Fibroblast of pulmonary artery (primary cell): ENCODE data around the gene PDE1A.

ENCODE experiments used
- DNase-seq: peaks from one replicate; pipeline ENCODE4 v3.0.0-alpha.2; 2010; ENCODE audit warnings: low read depth
- H3K4me3 ChIP-seq: replicated peaks from 2 replicates; pipeline ENCODE4 v1.5.1; 2011; ENCODE audit warnings: low read depth, mild to moderate bottlenecking, control low read depth, low read length, moderate library complexity
- TF ChIP-seq, protein P1 (sequence below): IDR thresholded peaks from 2 replicates; pipeline ENCODE4 v1.5.1; 2011; ENCODE audit warnings: mild to moderate bottlenecking, control low read depth, low read length, inconsistent platforms; ENCODE audit errors: missing control alignments

The PDE1A gene

DNA sequence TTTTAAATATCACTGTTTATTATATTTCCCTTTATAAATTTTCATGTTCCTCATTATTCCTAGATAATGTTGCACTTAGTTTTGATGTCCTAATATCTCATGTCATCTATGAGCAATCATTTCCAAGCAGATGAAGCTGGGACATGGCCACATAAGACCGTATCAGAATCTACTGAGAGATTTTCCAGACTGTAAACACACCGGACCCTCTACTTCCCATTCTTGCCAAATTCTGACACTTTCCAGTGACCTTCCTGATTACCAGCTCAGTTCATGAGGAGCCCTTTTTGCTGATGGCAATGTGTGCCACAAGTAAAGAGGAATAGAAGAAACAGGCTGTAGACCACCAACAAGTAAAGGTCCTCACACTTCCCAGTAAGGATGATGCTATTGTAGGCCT, 20.3 kb upstream of the PDE1A start:
- no peak overlapping the region for H3K4me3 ChIP-seq
- DNase-seq, result no peak
- TF ChIP-seq, protein P1, sequence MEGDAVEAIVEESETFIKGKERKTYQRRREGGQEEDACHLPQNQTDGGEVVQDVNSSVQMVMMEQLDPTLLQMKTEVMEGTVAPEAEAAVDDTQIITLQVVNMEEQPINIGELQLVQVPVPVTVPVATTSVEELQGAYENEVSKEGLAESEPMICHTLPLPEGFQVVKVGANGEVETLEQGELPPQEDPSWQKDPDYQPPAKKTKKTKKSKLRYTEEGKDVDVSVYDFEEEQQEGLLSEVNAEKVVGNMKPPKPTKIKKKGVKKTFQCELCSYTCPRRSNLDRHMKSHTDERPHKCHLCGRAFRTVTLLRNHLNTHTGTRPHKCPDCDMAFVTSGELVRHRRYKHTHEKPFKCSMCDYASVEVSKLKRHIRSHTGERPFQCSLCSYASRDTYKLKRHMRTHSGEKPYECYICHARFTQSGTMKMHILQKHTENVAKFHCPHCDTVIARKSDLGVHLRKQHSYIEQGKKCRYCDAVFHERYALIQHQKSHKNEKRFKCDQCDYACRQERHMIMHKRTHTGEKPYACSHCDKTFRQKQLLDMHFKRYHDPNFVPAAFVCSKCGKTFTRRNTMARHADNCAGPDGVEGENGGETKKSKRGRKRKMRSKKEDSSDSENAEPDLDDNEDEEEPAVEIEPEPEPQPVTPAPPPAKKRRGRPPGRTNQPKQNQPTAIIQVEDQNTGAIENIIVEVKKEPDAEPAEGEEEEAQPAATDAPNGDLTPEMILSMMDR, result no peak

DNA sequence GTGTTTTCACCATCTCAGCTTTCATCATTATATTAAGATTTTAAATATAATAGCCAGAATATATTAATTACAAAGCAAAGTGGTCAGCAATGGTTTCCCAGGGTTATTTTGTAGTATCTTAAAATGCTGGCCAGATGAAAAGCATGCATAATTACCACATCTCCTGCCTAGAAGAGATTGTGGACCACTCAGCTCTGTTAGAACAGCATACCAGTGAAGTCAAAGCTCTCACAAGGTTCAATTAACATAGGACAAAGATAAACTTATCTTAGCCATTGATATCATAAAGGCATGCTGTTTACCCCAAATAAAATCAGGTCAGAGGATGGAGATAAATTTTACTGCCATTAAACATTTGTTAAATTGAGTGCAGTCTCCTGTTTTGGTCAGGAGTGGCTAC, 19.3 kb upstream of the PDE1A start:
- TF ChIP-seq, protein P1, result no peak
- DNase-seq, result no peak
- H3K4me3 ChIP-seq, result no peak overlapping the region

DNA sequence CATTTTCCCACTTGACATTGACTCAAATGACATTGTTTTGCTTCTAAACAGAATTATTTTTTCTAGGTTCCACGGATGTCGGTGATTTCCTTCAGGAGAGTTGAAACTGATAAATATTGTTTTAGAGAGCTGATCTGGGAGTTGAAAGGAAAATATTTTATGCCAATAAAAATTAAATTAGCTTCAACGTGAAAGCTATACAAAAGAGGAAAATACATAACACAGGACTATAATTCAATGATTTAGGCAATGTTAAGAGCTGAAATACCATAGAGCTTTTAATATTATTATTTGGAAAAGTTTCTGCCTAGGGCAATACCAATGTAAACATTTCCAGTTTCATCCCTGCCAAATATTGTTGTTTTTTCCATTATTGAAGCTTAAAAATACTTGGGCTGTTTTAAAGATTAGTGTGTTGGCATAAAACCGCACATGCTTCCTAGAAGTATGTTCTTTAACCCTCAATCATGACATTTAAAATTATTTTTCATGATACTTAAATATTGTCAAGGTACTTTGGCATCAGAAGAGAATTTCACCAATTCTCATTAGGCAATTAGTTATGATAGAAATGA, 18.6 kb upstream of the PDE1A start:
- DNase-seq, result peak; percentile 26
- TF ChIP-seq, protein P1, result no peak
- H3K4me3 ChIP-seq, result no peak overlapping the region

DNA sequence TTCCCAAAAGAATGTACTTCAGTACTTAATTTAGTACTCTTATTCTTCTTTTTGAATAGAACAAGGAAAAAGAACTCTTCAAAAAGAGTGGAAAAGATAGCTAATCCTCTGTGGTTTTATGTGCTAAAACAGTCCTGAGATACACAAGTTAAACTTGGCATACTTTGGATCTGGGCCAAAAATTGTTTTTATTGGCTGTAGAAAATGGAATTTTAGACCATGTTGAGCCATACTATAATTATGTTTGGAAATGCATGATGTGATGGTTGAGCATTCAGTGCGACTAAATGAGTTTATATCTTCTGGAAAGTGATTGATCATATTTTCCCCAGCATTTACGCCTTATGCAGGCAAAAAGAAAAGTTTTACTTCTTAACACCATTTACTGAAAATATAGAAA, 18.0 kb upstream of the PDE1A start:
- peak; percentile 57 for DNase-seq

DNA sequence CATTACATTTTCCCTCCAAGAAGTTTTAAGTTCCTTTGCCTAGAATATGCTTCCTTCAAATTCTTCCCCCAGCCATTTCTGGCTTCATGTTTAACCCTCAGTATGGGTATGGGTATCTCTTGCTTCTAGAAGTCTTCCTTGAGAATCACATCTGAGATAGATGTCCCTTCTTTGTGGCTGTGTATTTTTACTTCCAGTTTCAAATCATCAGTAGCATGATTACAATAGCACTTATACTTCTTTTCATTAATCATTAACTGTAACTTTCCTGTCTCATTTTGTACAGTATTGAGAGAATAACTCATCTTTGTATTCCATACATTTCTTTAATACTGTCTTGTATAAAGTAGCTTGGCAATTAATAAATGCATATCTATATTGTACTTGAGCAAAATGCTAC, 17.3 kb upstream of the PDE1A start:
- no peak for DNase-seq
- no peak overlapping the region for H3K4me3 ChIP-seq
- TF ChIP-seq, protein P1, result no peak

More for the DNA sequence above, 18.0 kb upstream of the PDE1A start:
- no peak overlapping the region for H3K4me3 ChIP-seq
- TF ChIP-seq, protein P1, result no peak

DNA sequence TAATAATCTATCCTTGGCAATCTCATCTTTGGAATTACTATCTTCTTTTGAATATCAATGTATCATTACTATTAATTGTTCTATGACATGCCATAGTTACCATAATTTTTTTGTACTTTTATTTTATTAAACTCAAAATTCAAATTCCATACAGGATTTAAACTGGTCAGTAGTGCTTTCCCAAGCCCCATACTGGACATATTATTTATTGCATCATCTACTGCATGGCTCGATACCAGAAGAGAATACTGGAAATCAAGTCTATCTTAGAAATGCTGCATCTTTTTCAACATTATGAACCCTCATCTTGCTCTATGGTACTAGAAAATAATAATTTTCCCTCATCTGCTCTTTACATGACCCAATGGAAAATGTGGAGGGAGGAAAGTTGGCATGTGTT, 9.4 kb upstream of the PDE1A start:
- TF ChIP-seq, protein P1, result no peak
- H3K4me3 ChIP-seq, result no peak overlapping the region
- DNase-seq, result no peak

DNA sequence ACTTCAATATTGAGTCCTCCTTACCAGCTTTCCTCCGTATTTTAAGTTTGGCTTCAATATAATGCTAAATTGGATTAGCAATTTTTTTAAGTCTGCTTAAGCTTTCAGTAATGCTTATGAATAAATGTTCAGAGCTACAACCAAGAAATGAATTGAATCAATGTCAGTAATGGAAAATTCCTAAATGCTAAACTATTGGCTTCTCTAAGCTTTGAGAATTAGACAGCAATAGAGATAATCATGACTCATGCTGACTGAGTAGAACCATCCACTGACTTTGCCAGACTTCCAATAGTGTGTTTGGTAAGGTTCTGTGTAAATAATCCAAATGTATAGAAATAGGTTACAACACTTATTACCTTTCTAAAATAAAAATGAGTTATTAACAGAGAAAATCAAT, 8.9 kb upstream of the PDE1A start:
- TF ChIP-seq, protein P1, result no peak
- peak; percentile 44 for DNase-seq
- no peak overlapping the region for H3K4me3 ChIP-seq
